GM12891 (cell line): Measurements from ENCODE around the gene INO80.

Source experiments
- PAX5 ChIP-seq: IDR thresholded peaks from 2 replicates; pipeline ENCODE4 v1.6.1; 2011; ENCODE audit warnings: low read length, moderate library complexity, mild to moderate bottlenecking; ENCODE audit not compliant: insufficient read depth, severe bottlenecking
- POLR2A ChIP-seq: IDR thresholded peaks from 2 replicates; pipeline ENCODE4 v1.6.1; 2011; ENCODE audit warnings: low read depth, low read length, control low read depth
- POLR2AphosphoS5 ChIP-seq: IDR thresholded peaks from 2 replicates; pipeline ENCODE4 v1.6.1; 2011; ENCODE audit warnings: low read depth, low read length, control low read depth
- POU2F2 ChIP-seq: IDR thresholded peaks from 2 replicates; pipeline ENCODE4 v1.6.1; 2011; ENCODE audit warnings: low read depth, mild to moderate bottlenecking, control low read depth, low read length, moderate library complexity
- SPI1 ChIP-seq: IDR thresholded peaks from 2 replicates; pipeline ENCODE4 v1.6.1; 2011; ENCODE audit warnings: low read depth, low read length, control low read depth
- TAF1 ChIP-seq: IDR thresholded peaks from 2 replicates; pipeline ENCODE4 v1.6.1; 2011; ENCODE audit warnings: low read depth, low read length, control low read depth

DNA sequence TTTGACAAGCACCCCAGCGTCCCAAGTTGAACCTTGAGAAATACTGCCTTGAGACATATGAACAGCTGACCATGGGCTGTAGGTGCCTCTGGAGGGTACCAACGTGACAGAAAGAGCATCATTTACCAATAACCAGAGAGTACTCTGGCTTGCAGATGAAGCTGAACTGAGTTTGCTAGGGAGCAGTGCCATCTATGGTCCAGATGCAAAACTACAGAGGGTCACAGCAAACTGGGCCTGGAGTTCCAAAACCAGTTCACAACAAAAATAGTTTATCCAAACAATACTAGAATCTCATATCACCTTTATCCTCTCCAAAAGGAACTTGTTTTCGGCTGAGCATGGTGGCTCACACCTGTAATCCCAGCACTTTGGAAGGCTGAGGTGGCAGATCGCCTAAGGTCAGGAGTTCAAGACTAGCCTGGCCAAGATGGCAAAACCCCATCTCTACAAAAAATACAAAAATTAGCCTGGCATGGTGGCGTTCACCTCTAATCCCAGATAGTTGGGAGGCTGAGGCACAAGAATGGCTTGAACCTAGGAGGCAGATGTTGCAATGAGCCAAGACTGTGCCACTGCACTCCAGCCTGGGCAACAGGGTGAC, 93.5 kb downstream of the INO80 start:
- TF ChIP-seq POLR2A (no peak), POLR2AphosphoS5 (no peak), TAF1 (no peak), SPI1 (no peak), PAX5 (no peak), POU2F2 (no peak)
